ENCODE results near the gene HSF2. TPM values are rescaled to one million over a fixed set of nuclear protein-coding genes. Genes with fewer than 3 reads are reported as not detected.
"Not testable (repeated sequence)": the region's sequence is repeated elsewhere in the genome, so short reads cannot be mapped to it uniquely, and the experiment has no call there.

Gene HSF2
- total RNA-seq, 1 donor from 2014 or later = 23.6 TPM

GRCh38 chr6:122458087-122458486 is 58.6 kb downstream of the HSF2 start:
- Mint-ChIP-seq H3K27ac (no peak overlapping the region), H3K9me3 (ENCODE audit: low read depth) (peaks cover 12% of the 10 kb centered on the region), H3K27me3 (no peaks in the 10 kb centered on the region), H3K4me1 (ENCODE audit: low read depth) (peaks cover 34% of the 10 kb centered on the region), H3K4me3 (ENCODE audit: low read depth) (no peak overlapping the region), H3K36me3 (ENCODE audit: insufficient read depth) (peaks cover 30% of the 10 kb centered on the region)
- TF ChIP-seq CTCF (IDR thresholded peaks at IDR 0.05; ENCODE audit: unreplicated experiment) = no peak
- DNase-seq (ENCODE audit: low spot score, unreplicated experiment) = no peak

GRCh38 chr6:122459240-122459639 is 59.8 kb downstream of the HSF2 start:
- H3K9me3 Mint-ChIP-seq (ENCODE audit: low read depth) = peaks cover 20% of the 10 kb centered on the region

GRCh38 chr6:122459865-122460416 is 60.5 kb downstream of the HSF2 start:
- H3K4me3 Mint-ChIP-seq (ENCODE audit: low read depth) = not testable (repeated sequence)
- peaks cover 38% of the 10 kb centered on the region for H3K4me1 Mint-ChIP-seq (ENCODE audit: low read depth)

More at GRCh38 chr6:122459240-122459639, 59.8 kb downstream of the HSF2 start:
- no peak for TF ChIP-seq CTCF (IDR thresholded peaks at IDR 0.05; ENCODE audit: unreplicated experiment)
- no peak for DNase-seq (ENCODE audit: low spot score, unreplicated experiment)
- Mint-ChIP-seq H3K4me1 (ENCODE audit: low read depth) (peaks cover 36% of the 10 kb centered on the region), H3K27ac (peak overlapping the region; percentile 36), H3K4me3 (ENCODE audit: low read depth) (no peak overlapping the region), H3K27me3 (no peaks in the 10 kb centered on the region), H3K36me3 (ENCODE audit: insufficient read depth) (peaks cover 31% of the 10 kb centered on the region)

DNA sequence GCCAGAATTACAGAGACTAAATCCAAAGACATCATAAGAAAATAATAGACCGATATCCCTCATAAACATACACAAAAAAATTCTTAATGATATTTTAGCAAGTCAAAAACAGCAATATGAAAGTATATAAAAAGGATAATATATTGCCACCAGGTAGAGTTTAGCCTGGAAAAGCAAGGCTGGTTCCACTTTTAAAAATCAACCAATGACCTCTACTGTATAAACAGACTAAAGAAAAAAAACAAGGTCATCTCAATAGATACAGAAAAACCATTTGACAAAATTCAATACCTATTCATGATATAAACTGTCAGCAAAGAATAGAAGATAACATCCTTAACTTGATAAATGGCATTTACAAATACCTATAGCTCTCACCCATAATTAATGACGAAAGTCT is 62.4 kb downstream of the HSF2 start:
- no peak for DNase-seq (ENCODE audit: low spot score, unreplicated experiment)
- H3K27me3 Mint-ChIP-seq = no peaks in the 10 kb centered on the region
- peaks cover 40% of the 10 kb centered on the region for H3K4me1 Mint-ChIP-seq (ENCODE audit: low read depth)
- H3K27ac Mint-ChIP-seq = peak overlapping the region; percentile 12
- no peak for TF ChIP-seq CTCF (IDR thresholded peaks at IDR 0.05; ENCODE audit: unreplicated experiment)
- H3K9me3 Mint-ChIP-seq (ENCODE audit: low read depth) = peaks cover 20% of the 10 kb centered on the region
- H3K36me3 Mint-ChIP-seq (ENCODE audit: insufficient read depth) = peaks cover 32% of the 10 kb centered on the region
- no peak overlapping the region for H3K4me3 Mint-ChIP-seq (ENCODE audit: low read depth)

More at GRCh38 chr6:122459865-122460416, 60.5 kb downstream of the HSF2 start:
- H3K9me3 Mint-ChIP-seq (ENCODE audit: low read depth) = peaks cover 20% of the 10 kb centered on the region
- peak overlapping the region; percentile 60 for H3K27ac Mint-ChIP-seq
- H3K27me3 Mint-ChIP-seq; DNase-seq (ENCODE audit: low spot score, unreplicated experiment): not testable (repeated sequence)
- H3K36me3 Mint-ChIP-seq (ENCODE audit: insufficient read depth) = peaks cover 30% of the 10 kb centered on the region

DNA sequence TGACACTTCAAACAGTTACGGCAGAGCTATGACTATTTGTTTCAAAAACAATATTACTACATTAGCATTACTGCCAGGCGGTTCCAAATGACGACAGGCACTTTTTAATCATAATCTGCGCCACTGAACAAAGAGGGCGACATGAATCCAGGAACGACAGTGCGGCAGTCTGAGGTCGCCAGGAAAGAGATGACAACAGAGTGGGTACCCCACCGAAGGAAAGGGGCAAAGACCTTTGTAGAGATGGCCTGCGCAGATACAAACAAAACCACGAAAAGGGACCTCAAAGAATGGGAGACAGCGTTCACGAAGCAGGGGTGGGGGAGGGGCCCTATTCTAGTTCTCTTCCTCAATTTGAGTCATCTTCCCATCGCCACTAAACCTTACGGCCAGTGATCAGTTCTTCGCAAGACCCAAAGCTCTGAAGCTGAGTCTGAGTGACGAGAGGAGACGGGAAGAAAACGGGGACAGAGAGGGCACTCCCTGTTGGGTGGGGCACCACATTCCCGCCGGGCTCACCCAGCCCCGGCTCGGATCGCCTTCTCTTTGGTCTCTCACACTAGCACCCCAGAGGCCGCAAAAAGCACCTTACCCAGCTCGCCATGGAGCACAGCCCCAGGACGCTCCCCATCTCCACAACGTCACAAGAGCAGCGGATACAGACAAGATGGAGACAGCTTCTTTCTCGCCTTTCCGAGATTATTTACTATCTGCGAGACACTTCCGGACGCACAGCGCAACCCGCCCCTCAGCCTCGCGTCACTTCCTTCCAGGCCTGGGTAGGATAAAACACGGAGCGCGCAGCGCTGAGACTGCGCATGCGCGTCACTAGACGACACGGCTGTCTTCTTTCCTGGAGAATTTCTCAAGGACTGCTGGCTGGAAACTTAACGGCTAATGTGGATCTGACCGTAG is 71.9 kb downstream of the HSF2 start, which contains the start of gene SERINC1:
Gene SERINC1, minus strand, starts transcription at position 701 of the 915 bp plus-strand sequence. Its CDS starts 70 bp downstream, at position 631.
- Mint-ChIP-seq H3K9me3 (ENCODE audit: low read depth) (no peaks in the 10 kb centered on the region), H3K27ac (peak within 1 kb of the TSS; percentile 99), H3K4me3 (ENCODE audit: low read depth) (peak within 1 kb of the TSS; percentile 98), H3K36me3 (ENCODE audit: insufficient read depth) (peaks cover 6% of the 10 kb centered on the region), H3K4me1 (ENCODE audit: low read depth) (peaks cover 15% of the 10 kb centered on the region), H3K27me3 (no peaks in the 10 kb centered on the region)
- DNase-seq (ENCODE audit: low spot score, unreplicated experiment) = peak; percentile 78
- TF ChIP-seq CTCF (IDR thresholded peaks at IDR 0.05; ENCODE audit: unreplicated experiment) = no peak

Measured in progenitor cell of endocrine pancreas (in vitro differentiated cells).